AG09309 (cell line): ENCODE data around the gene ZNF512.
"Not testable (repeated sequence)": the region's sequence is repeated elsewhere in the genome, so short reads cannot be mapped to it uniquely, and the experiment has no call there.

Source experiments
- DNase-seq: peaks from one replicate; pipeline ENCODE4 v3.0.0-alpha.2; 2010; ENCODE audit warnings: low read depth
- H3K4me3 ChIP-seq: 2 replicates; pipeline ENCODE4 v1.5.1; 2011; ENCODE audit warnings: mild to moderate bottlenecking, low read depth, low read length, moderate library complexity; ENCODE audit not compliant: control insufficient read depth
- CTCF ChIP-seq: IDR thresholded peaks from 2 replicates; pipeline ENCODE4 v1.5.1; 2011; ENCODE audit warnings: mild to moderate bottlenecking, low read depth, low read length, inconsistent platforms; ENCODE audit not compliant: insufficient read depth, control insufficient read depth; ENCODE audit errors: missing control alignments

Gene ZNF512

GRCh38 chr2:27583390-27583915 is 611 bp downstream of the ZNF512 start:
- peak overlapping the region; percentile 73 for H3K4me3 ChIP-seq
- no peak for DNase-seq
- TF ChIP-seq CTCF: no peak

- no peak for DNase-seq
- no peak overlapping the region for H3K4me3 ChIP-seq
- no peak for TF ChIP-seq CTCF
These were observed 1.8 kb downstream of the ZNF512 start for GRCh38 chr2:27584597-27584996.

GRCh38 chr2:27587025-27587424 is 4.2 kb downstream of the ZNF512 start:
- no peak for TF ChIP-seq CTCF
- no peak overlapping the region for H3K4me3 ChIP-seq
- no peak for DNase-seq

GRCh38 chr2:27588308-27588707 is 5.5 kb downstream of the ZNF512 start:
- no peak overlapping the region for H3K4me3 ChIP-seq
- no peak for TF ChIP-seq CTCF

GRCh38 chr2:27591745-27592144 is 8.9 kb downstream of the ZNF512 start:
- no peak overlapping the region for H3K4me3 ChIP-seq
- TF ChIP-seq CTCF: no peak
- DNase-seq: no peak

More at GRCh38 chr2:27588308-27588707, 5.5 kb downstream of the ZNF512 start:
- DNase-seq: no peak

GRCh38 chr2:27593240-27593639 is 10.4 kb downstream of the ZNF512 start:
- no peak for TF ChIP-seq CTCF
- DNase-seq: no peak
- no peak overlapping the region for H3K4me3 ChIP-seq

- H3K4me3 ChIP-seq, DNase-seq: not testable (repeated sequence)
These were observed 11.3 kb downstream of the ZNF512 start for GRCh38 chr2:27594020-27594703.

GRCh38 chr2:27595412-27595811 is 12.6 kb downstream of the ZNF512 start:
- DNase-seq, H3K4me3 ChIP-seq: not testable (repeated sequence)
